IPS DF 19.7 (cell line): ENCODE measurements around the gene EPS8.

Experiments
- DNase-seq: peaks from one replicate; pipeline ENCODE4 v3.0.0-alpha.2; 2013; ENCODE audit warnings: low read depth, low spot score

Gene EPS8

DNA sequence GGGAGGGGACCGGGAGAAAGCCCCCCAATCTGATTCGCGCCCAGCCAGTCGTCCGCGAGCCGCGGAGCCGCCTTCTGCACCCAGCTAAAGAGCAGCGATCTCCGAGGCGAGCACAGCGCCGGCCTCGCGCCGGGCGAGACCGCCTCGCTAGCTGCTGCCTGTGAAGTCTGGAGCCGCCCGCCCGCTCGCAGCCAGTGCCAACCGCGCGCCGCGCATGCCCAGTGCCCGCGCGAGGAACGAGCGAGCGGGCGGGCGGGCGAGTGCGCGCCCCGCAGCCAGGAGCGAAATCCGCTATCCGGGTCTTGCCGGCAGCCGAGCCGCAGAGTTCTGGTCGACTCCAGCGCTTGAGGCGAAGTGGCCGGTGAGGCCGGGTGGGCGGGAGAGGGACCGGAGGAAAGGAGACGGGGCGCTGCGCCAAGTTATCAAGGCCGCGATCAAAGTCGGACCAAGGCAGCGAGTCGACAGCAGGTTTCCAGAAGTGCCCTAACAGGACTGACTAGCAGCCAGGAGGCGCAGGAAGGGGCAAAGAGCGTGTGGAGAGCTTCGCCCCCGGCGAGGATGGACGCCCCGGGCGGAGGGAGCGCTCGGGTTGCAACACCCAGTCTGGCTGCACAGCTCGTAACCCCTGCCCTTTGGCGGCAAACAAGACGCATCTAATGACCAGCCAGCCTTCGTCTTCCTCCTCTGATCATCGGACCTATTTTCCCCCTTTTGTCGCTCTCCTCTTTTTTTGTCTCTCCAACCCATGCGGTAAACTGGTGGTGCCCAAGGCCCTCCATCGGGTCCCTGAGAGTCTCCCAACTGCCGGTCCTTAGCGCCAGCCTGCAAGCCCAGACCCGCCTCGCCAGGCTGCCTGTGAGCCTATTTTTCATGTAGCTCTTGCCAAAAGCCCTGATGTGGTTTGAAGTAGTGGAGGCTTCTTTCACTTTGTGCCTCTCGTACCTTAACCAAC lies at the start of gene EPS8:
EPS8 (minus strand) TSS at position 169 of the 952 bp plus-strand sequence. CDS start 106,437 bp downstream, outside the sequence.
- DNase-seq: peak; percentile 35

DNA sequence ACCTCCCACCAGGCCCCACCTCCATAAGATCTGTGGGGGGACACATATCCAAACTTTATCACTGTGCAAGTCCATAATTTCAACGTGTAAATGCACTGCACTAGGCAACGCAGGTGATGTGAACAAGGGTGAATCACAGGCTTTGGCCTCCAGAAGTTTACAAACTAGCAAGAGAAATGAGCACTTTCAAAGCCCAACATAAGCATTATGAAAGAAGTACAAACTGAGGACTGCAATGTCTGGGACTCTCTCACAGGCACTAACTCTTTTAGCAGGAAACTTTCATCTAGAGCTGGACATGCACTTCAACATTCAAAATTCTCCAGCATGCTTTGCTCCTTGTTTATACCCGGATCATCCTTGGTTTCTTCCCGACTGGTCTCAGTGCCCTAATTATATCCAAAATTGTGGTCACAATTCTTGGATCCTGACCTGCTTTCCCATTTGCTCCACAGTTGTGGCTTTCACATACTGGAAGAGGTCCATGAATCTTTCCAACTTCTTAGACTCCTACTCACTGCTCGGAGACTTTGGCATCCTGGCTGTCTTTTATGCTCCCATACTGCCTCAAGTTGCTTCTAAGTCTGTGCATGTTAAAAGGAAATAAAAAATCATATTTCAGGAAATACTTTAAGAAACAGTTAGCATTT lies 48.1 kb upstream of the EPS8 start:
- no peak for DNase-seq

DNA sequence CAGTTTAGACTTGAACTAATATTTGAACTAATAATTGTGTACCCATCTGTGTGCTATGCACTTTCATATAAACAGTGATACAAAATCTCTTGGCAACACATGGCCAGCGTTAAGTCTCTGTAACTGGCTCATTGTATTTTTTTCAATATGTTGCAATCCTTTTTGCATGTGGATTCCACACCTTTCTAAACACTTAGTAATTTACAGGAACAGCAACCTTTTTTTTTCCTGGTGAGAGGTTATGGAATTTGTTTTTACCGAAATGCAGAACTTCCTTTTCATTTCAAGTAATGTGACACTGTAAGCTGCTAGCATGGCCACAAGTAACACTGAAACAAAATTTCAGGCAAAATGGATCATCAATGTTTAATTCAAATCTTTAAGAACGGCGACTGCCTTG lies 45.4 kb upstream of the EPS8 start:
- no peak for DNase-seq

DNA sequence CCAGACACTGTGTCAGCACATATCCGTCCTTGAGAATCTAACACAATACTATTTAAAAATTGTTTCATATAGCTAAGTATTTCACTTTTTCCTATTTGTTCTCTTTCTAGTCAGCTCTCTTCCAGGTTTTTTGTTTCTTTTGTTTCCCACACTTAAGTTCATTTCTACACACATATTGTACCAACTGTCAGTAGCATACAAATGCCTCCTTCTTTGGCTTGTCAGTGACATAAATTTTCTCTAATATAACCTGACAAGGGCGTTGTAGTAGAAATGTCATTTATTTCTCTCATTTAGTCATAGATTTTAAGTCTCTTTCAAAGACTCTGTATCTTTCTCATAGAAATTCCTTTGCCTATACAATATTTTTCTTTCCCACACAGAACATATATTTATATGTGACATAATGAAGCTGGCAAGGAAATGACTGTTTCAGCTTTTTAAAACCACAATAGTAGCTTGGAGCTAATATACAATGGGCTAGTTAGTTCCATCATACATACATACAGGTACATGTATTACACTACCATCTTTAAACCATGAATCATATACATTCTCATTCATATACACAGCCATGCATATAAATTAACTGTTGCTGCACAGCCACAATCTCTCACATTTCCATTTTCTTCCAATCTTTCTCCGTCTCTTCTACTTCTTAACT lies 42.3 kb upstream of the EPS8 start:
- no peak for DNase-seq

DNA sequence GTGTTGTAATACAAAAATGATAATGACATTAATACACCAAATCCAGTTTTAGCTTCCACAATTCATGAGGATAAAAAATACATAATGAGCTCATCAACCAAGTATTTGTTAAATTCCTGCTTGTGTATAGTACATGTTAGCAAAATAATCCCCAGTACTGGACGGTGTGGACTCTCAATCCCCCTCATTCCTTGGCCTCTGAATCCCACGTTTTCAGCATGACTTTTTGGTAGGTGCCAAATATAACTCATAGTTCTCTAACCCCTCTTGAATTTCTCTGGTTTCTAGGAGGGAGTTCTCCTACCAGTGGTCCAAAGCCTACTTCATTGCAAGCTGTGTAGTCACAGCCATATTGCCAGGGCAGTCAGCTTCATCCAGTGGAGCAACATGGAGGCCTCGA lies 41.4 kb upstream of the EPS8 start:
- no peak for DNase-seq

DNA sequence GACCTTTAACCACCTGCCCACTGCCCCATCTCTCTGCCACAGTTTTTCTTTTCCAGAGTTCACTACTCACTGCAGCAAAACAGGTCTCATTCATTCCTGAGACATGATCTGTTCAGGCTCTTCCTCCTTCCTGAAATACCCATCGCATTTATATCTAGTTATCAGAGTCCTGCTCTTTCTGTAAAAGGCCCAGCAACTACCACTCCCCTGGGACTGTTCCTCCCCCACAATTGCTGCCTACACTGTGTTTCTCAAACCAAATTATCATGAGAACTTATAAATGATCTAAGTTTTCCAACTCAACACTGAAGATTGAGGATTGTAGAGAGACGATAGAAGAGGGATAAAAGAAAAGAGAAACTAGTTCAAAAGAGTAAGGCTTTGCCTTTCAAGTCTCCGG lies 40.8 kb upstream of the EPS8 start:
- no peak for DNase-seq

DNA sequence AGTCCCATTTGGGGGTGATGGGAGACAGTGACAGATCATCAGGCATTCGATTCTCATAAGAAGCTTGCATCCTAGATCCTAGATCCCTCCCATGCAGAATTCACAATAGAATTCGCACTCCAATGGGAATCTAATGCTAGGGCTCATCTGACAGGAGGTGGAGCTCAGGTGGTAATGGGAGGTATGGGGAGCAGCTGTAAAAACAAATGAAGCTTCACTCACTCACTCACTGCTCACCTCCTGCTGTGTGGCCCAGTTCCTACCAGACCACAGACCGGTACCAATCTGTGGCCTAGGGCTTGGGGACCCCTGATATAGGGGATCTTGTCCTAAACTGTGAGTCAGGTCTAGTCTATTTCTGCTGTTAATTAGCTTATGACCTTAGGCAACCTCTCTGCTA lies 40.1 kb upstream of the EPS8 start:
- no peak for DNase-seq

DNA sequence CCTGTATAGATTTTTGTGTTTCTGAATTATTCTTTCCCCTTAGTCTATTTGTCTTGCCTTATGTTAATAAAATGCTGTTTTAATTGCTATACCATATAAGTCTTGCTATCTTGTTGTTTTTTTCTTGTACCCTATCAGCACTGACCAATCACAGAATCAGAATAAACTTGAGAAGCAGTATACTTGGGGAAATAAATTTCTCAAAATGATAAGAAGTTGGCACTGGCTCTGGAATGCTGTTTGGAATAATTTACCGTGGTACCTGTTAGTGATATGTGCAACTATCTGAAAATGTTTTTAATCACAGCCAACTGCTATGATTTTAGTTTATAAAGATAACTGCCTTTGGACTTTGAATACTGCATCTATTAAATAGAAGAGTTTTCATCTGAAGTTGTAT lies 37.9 kb upstream of the EPS8 start:
- no peak for DNase-seq

DNA sequence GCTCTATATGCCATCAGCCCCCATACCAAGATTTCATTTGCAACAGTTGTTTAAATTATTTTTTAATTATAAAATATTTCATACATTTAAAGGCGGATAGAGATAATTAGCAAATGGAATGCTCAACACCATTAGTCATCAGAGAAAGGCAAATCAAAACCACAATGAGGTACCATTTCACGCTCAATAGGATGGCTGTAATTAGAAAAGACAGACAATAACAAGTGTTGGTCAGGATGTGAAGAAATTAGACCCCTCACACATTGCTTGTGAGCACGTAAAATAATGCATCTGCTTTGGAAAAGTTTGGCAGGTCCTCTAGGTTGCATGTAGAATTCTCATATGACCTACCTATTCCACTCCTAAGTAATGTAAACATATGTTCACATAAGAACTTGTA lies 35.3 kb upstream of the EPS8 start:
- no peak for DNase-seq

DNA sequence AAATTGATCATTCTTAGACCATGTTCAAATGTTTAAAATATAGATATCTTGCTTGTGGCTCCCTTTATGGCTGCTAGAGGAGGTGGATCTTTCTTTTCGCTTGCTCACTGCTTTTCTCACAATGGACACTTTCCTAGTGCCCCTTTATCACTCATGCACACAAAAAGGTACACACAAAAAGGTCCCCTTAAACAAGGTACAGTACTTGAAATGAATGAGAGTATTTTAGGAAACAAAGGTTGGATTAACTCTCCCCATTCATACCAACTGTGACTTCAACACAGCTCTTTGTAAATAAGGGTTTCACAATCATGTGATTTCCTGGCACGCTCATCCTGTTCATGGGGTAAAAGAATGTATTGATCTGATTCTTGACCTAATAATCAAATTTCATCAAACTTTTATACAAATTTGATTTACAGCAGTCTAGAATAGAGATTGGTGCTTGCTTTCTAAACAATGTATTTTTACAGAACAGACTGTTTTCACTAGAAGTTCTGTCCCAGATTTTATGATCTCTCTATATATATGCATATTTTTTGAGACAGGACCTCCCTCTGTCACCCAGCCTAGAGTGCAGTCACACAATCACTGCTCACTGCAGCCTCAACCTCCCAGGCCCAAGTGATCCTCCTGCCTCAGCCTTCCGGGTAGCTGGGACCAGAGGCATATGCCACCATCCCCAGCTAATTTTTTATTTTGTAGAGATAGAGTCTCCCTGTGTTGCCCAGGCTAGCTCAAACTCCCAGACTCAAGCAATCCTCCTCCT lies 34.4 kb upstream of the EPS8 start:
- DNase-seq: no peak

DNA sequence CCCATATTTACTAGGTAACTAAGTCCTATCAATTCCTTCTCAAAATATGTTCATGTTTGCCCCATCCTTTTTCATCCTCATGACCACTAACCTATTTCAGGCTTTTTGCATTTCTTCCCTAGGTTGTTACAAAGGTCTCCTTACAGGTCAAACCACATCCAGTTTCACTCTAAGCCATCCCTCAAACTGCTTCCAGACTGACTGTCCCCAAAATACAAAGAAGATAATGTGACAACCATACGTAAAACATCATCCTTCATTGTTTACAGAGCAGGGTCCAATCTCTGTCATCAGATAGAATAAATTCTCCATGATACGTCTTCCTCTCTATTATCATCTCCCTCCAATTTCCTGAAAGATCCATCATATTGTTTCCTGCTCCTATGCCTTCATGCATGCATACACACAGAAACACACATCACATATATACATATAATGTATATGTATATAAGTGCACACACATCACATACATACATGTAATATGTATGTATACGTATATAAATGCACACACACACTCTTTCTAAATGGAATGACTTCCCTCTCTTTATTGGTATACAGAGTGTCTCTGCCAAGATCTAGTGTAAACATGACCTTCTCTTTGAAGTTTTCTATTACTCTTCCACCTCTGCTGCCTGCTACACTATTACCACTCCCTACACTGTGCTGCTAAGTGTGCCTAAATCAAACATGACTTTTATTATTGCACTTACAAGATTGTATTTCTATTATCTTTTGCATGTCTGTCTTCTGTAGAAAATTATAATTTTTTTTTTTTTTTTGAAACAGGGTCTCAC lies 30.7 kb upstream of the EPS8 start:
- no peak for DNase-seq

DNA sequence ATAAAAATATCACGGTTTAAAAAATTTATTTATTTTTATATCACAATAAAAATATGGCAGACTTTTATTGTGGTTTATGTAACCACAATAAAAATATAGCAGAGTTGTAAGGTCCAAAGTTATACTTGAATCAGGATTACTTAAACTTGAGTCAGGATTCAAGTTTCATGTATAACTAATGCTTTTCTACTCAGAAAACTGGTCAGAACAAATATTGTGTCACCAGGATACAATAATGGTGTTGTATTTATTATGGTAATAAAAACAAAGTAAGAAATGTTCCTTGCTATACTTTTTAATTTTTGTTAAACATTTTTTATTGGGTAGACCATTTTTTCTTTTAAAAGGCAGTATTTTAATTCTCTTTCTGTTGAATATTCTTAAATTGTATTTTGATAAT lies 29.2 kb upstream of the EPS8 start:
- DNase-seq: no peak

DNA sequence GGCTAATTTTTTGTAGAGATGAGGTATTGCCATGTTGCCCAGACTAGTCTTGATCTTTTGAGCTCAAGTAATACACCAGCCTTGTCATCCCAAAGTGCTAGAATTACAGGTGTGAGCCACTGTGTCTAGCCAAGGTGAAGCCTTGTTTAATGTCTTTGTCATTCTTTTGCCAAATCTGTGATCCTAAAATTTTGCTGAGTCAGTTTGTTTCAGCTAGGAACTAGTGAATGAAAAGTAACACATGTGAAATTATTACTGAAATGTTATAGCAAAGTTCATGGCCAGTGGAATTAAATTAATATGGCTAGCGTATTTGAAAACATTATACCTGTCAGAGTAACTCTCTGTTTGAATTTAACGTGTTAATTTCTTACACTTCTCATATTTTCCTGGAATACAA lies 26.5 kb upstream of the EPS8 start:
- DNase-seq: no peak

DNA sequence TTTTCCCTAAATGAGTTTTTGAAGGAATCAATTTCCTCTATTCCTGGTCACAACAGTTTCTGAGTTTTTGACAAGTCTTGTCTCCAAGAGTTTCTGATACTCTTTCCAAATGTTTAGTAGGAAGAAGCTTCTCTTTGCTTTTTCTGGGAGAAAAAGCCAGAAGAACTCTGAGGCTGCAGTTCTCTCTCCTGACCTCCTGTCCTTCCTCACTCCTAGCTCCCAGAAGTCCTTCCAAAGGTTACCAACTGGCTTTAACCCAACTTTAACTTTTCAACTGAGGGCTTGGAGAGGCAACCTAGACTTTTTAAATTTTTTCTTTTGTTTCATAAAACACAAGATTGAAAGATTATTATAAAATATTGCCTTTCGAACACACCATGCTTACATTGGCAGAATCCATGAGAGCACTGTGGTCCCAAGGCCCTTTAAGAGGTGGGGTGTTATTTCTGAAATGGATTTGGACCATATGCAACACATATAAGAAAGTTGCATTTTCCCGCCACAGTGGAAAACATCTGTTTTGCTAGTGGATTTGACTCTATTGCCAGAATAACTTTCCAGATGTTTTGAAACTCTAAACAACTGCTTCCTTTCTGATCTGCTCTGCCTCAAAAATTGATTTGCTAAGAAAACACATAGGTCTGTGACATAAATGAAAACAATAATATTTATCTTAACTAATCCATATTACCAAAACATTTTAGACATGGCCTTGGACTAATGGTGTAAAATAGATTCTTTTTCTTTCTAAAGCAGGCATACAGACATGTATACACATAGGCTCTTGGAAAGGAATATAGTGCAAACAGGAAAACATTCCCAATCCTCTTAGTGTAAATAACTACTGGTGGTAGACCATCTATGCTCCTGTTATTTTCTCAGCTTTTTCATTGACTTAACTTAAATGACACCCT lies 22.3 kb upstream of the EPS8 start:
- DNase-seq: no peak

DNA sequence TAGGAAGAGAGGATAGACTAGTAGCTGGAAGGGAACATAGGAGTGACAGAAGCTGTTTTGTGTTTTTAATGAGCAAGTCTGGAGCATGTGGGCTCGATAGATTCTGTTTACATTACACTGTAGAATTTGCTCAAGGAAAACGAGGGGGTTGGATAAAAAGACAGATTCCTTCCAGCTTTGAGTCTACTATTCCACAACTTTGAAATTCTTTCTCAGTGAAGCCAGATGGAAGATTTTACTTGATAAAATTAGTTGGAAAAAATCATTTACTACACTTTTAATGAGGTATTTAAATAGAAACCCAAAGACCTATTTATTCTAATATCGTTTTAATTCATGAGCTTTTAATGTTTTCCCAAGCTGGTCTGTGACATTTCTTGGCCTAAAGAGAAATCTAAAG lies 19.5 kb upstream of the EPS8 start:
- DNase-seq: no peak

DNA sequence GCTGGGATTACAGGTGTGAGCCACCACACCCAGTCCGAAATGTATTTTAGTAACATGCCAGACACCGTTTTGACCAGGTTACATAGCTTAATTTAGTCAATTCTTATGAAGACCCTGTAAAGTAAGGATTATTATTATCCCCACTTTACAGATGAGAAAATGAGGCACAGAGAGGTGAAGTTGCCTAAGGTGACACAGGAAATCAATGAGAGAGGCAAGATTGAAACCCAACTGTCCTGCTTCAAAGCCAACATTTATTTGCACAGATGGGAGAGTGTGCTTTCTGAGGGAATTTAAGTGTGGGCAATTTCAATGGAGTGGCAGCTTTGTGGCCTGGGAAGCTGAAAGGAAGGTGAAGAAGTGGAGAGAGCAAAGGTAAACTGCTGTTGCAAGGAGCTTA lies 19.1 kb upstream of the EPS8 start:
- no peak for DNase-seq

DNA sequence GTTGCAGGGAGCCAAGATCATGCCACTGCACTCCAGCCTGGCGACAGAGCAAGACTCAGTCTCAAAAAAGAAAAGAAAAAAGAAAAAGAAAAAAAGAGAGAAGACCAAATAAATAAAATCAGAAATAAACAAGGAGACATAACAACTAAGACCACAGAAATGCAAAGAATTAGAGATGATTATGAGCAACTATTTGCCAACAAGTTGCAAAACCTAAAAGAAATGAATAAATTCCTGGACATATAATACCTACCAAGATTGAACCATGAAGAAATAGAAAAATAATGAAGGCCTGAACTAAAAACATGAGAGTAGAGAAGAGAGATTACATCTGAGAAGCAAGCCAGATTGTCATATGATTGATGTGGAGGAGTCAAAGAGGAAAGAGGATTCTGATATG lies 17.6 kb upstream of the EPS8 start:
- DNase-seq: no peak

DNA sequence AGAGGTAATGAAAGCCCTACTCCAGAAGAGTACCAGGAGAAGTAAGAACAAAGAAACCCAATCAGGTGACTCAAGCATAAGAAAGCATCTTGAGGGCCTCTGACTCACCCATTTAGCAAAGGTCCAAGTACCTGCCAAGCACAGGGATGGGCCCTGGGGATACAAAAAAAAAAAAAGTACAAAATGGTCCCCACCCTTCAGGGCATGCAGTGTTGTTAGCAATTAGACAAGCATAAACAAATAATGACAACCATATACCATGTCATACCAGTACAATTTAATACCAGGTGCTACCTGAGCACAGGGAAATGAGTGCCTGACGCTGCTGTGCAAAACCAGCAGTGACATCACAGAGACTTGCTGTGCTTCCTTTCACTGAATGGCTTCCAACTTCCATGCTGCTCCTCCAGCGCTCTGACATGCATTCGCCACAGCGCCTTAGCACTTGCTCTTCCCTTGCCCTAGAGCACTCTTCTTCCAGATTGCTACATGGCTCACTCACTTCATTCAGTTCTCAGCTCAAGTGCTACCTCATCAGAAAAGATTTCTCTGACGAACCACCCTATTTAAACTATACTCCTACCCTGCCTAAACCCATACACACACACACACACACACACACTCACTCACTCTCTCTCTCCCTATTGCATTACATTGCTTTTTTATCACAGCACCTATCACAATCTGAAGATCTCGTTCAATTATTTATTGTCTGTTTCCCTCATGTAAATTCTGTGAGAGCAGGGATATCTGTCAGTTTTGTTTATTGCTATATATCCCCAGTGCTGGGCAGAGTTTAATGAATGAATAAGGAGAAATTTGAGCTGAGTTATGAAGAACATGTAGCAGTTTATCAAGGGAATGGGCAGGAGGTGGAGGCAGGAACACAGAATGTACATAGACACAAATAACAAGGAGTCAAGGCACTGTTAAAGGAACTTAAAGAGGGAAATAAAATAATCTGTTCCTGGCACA lies 12.9 kb upstream of the EPS8 start:
- no peak for DNase-seq

DNA sequence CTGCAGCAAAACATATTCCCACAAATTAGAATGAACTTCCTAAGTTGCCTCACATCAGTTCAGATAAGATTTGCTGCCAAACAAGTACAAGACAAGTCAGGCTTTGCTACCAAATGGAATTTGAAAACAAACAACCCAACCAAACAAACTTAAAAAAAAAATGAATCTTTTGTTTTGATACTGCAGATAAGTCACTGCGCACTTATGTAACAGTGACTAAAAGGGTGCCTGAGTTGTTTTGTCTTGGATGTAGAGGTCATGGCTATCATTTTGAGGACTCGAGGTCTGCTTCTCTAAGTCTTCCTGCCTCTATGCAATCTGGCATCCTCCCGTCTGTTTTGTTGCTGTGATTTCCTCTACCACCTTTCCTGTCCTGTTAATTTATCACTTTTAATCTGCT lies 11.1 kb upstream of the EPS8 start:
- DNase-seq: no peak
